ENCODE data around the gene KCND1. TPM values are rescaled to one million over a fixed set of nuclear protein-coding genes. Genes with fewer than 3 reads are reported as not detected.

KCND1 gene
- total RNA-seq, 1 donor from 2014 or later, result 10.4 TPM

DNA sequence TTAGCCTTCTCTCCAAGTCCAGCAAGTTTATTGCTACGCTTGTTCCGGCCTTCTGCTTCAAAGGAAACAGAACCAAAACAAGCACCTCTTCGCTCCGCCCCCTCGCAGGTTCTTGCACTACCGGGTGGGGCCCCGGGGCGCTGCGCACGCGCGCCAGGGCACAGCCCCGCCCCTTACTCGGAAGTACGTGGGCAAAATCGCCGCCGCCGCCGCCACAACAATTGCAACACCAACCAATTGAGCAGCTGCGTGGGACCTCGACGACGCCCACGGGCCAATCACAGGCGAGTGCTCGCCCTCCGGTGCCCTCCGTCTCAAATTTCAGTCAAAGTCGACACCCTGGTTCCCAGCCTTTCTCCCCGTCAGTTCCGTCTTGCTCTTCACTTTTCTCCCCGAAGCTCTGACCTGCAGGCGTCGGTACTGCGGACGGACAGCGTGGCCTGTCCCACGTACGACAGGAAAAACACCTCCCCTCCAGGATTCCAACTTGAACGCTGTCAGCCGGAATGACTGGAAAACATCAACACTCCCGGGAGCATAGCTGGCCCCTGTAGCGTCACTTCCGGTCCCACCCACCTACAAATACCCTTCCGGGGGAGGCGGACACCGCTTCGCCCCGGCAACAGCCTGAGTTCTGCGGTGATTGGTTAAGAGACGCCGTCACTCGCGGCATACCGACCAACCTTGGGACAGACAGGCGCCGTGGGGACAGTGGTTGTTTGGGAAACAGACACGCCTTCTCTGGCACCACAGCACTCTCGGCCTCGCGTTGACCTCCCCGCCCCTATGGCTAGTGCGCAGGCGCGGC lies 13.6 kb downstream of the KCND1 start:
- Histone ChIP-seq H3K4me1 (no peaks in the 10 kb centered on the region), H3K4me3 (peak overlapping the region; percentile 58 to 86), H3K27ac (peak overlapping the region; percentile 90 to 92), H3K36me3 (peaks cover 3 to 4% of the 10 kb centered on the region in 2 donors), H3K9me3 (peaks cover 0 to 3% of the 10 kb centered on the region in 2 donors), H3K27me3 (no peaks in the 10 kb centered on the region)
- peak; percentile 90 to 98 for DNase-seq (ENCODE audit: low spot score in 2 of 2)
- intact Hi-C loops (cut with DNase I), result loop anchor here (1.0 to 5.0 kb wide), 7 partner anchors 39 to 311 kb away; partner anchors contain the start of genes GRIPAP1, HDAC6, PIM2 and PPP1R3F
- TF ChIP-seq, protein P1, sequence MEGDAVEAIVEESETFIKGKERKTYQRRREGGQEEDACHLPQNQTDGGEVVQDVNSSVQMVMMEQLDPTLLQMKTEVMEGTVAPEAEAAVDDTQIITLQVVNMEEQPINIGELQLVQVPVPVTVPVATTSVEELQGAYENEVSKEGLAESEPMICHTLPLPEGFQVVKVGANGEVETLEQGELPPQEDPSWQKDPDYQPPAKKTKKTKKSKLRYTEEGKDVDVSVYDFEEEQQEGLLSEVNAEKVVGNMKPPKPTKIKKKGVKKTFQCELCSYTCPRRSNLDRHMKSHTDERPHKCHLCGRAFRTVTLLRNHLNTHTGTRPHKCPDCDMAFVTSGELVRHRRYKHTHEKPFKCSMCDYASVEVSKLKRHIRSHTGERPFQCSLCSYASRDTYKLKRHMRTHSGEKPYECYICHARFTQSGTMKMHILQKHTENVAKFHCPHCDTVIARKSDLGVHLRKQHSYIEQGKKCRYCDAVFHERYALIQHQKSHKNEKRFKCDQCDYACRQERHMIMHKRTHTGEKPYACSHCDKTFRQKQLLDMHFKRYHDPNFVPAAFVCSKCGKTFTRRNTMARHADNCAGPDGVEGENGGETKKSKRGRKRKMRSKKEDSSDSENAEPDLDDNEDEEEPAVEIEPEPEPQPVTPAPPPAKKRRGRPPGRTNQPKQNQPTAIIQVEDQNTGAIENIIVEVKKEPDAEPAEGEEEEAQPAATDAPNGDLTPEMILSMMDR (IDR thresholded peaks at IDR 0.05), result no peak

DNA sequence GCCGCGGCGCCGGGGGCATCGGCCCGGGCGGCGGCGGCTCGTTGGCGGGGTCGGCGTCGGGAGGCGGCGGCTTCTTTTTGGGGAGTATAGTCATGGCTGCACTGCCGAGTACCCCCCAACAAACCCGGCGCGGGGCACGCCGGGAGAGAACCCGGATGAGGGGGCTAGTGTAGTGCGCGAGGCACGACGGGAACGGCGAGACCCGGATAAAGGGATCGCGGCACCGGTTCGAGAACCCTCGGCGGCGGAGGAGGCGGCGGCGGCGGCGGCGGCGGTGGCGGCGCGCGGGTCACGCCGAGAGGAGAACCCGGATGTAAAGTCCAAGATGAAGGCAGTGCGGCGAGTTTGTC lies 14.2 kb downstream of the KCND1 start, which contains the start of gene OTUD5:
Gene OTUD5, minus strand, starts transcription at position 131 of the 350 bp plus-strand sequence. Its CDS starts 37 bp downstream, at position 94.
- H3K4me3 ChIP-seq, result peak within 1 kb of the TSS; percentile 58 to 86
- peak within 1 kb of the TSS; percentile 90 to 92 for H3K27ac ChIP-seq
- H3K27me3 ChIP-seq, result no peaks in the 10 kb centered on the region
- DNase-seq (ENCODE audit: low spot score in 2 of 2), result no peak
- TF ChIP-seq, protein P1 (IDR thresholded peaks at IDR 0.05), result no peak
- H3K4me1 ChIP-seq, result no peaks in the 10 kb centered on the region
- peaks cover 0 to 3% of the 10 kb centered on the region in 2 donors for H3K9me3 ChIP-seq
- peaks cover 3 to 4% of the 10 kb centered on the region in 2 donors for H3K36me3 ChIP-seq
- intact Hi-C loops (cut with DNase I), result loop anchor here (1.0 to 5.0 kb wide), 2 partner anchors 38 to 155 kb away; partner anchors contain the start of genes HDAC6 and PIM2

DNA sequence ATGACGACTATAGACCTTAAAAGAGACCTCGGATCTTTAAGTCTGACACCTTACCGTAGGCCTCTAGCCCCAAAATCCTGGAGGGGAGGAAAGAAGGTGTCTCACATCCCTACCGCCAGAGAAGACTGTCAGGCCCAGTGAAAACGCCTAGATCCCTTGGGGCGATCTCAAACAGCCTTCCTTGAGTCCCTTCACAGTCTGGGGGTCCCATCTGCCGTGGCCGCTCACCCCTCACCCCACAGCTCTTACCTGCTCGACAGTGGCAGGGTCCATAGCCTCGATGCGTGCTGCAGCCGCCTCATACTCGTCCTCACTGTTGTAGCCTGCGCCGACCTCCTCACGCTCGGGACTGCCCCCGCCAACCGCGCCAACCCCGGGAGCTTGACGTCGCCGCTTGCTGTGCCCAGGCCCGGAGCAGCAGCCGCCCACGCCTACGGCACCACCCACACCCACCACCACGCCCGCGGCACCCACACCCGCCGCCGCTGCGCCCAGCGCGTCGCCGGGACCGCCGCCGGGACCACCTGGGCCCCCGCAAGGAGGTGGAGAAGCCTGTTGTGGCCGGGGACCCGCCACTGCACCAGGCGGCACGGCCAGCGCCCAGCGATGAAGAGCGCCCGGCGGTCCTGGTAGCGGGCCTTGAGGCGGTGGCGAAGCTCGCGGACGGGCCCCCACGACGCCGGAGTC lies 14.8 kb downstream of the KCND1 start:
- Histone ChIP-seq H3K27ac (peak overlapping the region; percentile 90 to 92), H3K36me3 (peaks cover 3 to 4% of the 10 kb centered on the region in 2 donors), H3K4me1 (no peaks in the 10 kb centered on the region), H3K4me3 (peak overlapping the region; percentile 58 to 86), H3K27me3 (no peaks in the 10 kb centered on the region), H3K9me3 (peaks cover 0 to 3% of the 10 kb centered on the region in 2 donors)
- DNase-seq (ENCODE audit: low spot score in 2 of 2), result peak in 1 of 2 donors; percentile 67
- TF ChIP-seq, protein P1 (IDR thresholded peaks at IDR 0.05), result no peak
- intact Hi-C loops (cut with DNase I), result loop anchor here (1.0 to 5.0 kb wide), 2 partner anchors 38 to 155 kb away; partner anchors contain the start of genes HDAC6 and PIM2

DNA sequence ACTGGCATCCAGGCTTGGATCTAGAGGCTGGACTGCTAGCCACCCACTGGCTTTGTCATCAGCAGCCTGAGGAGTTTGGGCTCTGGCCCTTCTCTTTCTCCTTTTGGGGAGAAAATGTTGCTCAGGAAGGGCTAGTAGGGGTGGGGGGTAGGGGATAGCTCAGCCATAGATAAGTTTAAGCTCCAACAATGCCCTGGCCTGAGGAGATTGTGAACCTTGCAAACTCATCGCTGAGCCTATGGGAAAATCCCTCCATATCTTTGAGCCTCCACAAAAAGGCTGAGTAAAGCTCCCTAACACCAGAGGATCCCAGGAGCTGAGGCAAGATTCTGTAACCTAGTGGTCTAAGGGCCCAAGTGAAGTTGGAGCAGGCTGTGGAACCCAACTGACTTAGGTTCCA lies 23.1 kb downstream of the KCND1 start:
- Histone ChIP-seq H3K36me3 (no peaks in the 10 kb centered on the region), H3K27me3 (no peaks in the 10 kb centered on the region), H3K4me3 (no peak overlapping the region), H3K9me3 (no peaks in the 10 kb centered on the region), H3K4me1 (no peaks in the 10 kb centered on the region), H3K27ac (no peak overlapping the region)
- TF ChIP-seq, protein P1 (IDR thresholded peaks at IDR 0.05), result no peak
- intact Hi-C loops (cut with DNase I), result no loop called here
- no peak for DNase-seq (ENCODE audit: low spot score in 2 of 2)

DNA sequence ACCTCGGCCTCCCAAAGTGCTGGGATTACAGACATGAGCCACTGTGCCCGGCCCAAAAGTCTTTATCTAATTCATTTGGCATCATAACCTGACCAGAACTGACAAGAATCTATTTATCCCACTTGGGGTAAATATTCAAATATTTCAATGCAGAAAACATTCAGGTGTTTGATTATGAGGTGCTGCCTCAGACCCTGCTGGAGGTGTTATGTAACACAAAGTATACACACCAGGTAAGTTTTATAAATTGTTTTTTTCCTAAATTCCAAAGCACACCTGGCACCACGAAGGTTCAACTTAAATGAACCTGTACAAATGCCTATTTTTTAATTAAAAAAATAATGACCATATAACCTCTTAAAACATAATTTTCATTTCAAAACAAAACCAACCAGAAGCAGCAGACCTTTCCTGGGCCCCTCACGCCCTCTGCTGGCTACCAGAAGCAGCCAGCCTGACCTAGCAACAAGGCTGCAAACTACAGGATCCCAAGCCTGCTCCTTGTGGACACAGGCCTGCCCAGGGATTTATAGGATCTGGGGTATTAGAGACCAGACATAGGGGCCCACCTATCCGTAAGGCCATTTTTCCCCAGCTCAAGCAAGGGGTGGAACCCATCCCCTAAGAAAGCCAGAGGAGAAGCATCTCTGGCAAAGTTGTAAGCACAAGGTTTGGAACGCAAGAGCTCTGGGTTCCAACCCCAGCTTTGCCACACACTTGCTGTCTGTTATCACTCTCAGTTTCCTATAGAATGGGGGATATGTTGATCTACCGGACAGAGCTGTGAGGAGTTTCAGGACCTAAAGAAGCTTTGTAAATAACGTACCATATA lies 25.9 kb downstream of the KCND1 start:
- Histone ChIP-seq H3K27me3 (no peaks in the 10 kb centered on the region), H3K9me3 (no peaks in the 10 kb centered on the region), H3K36me3 (no peaks in the 10 kb centered on the region), H3K27ac (no peak overlapping the region), H3K4me1 (no peaks in the 10 kb centered on the region), H3K4me3 (no peak overlapping the region)
- DNase-seq (ENCODE audit: low spot score in 2 of 2), result no peak
- intact Hi-C loops (cut with DNase I), result no loop called here
- TF ChIP-seq, protein P1 (IDR thresholded peaks at IDR 0.05), result peak; percentile 40 to 68 (median 56)
